GM10266 (cell line): Measurements from ENCODE around the gene SMYD3.

Source experiments
- DNase-seq: peaks from one replicate; pipeline ENCODE4 v3.0.0; 2012; ENCODE audit errors: extremely low spot score
- CTCF ChIP-seq: IDR thresholded peaks from 2 replicates; pipeline ENCODE4 v1.5.1; 2012; ENCODE audit warnings: mild to moderate bottlenecking, low read depth; ENCODE audit not compliant: control insufficient read depth, insufficient read depth; ENCODE audit errors: missing control alignments

The SMYD3 gene

GRCh38 chr1:245876586-245876985 is 630.5 kb downstream of the SMYD3 start:
- no peak for TF ChIP-seq CTCF
- no peak for DNase-seq

GRCh38 chr1:245875581-245876261 is 631.4 kb downstream of the SMYD3 start:
- no peak for TF ChIP-seq CTCF

GRCh38 chr1:245874942-245875580 is 632.0 kb downstream of the SMYD3 start:
- DNase-seq: no peak
- no peak for TF ChIP-seq CTCF

More at GRCh38 chr1:245875581-245876261, 631.4 kb downstream of the SMYD3 start:
- DNase-seq: no peak

GRCh38 chr1:245873883-245874671 is 633.0 kb downstream of the SMYD3 start:
- no peak for DNase-seq

GRCh38 chr1:245873068-245873467 is 634.0 kb downstream of the SMYD3 start:
- DNase-seq: no peak
- TF ChIP-seq CTCF: no peak

More at GRCh38 chr1:245873883-245874671, 633.0 kb downstream of the SMYD3 start:
- no peak for TF ChIP-seq CTCF

GRCh38 chr1:245872475-245872874 is 634.6 kb downstream of the SMYD3 start:
- TF ChIP-seq CTCF: no peak

More at GRCh38 chr1:245872475-245872874, 634.6 kb downstream of the SMYD3 start:
- no peak for DNase-seq
